Cardiac muscle cell (in vitro differentiated cells and primary cell): ENCODE measurements around the gene KRTAP5-11. TPM values are rescaled to one million over a fixed set of nuclear protein-coding genes. Genes with fewer than 3 reads are reported as not detected.
"Not testable (repeated sequence)": the region's sequence is repeated elsewhere in the genome, so short reads cannot be mapped to it uniquely, and the experiment has no call there.

Experiments used
- DNase-seq, 2 donors: peaks; one replicate each; pipeline versions ENCODE4 v3.0.0 to v3.0.0-alpha.2; 2010 to 2017; ENCODE audit warnings: low read depth in 1 of 2, low spot score in 1 of 2
- H3K27ac ChIP-seq: fragments of 200-600 bp; sonication (generic); 2 replicates; pipeline ENCODE4 v1.5.1; 2016
- H3K27me3 ChIP-seq: fragments of 200-600 bp; sonication (generic); 2 replicates; pipeline ENCODE4 v1.6.0; 2016; ENCODE audit warnings: control low read depth
- H3K36me3 ChIP-seq: fragments of 200-600 bp; sonication (generic); 2 replicates; pipeline ENCODE4 v1.5.1; 2016; ENCODE audit warnings: control low read depth
- H3K4me1 ChIP-seq: fragments of 200-600 bp; sonication (generic); 2 replicates; pipeline ENCODE4 v1.8.1; 2017; ENCODE audit warnings: low read depth, mild to moderate bottlenecking, mixed run types
- H3K4me3 ChIP-seq: fragments of 200-600 bp; sonication (generic); 2 replicates; pipeline ENCODE4 v1.5.1; 2016; ENCODE audit warnings: mild to moderate bottlenecking
- H3K9me3 ChIP-seq: fragments of 200-600 bp; sonication (generic); 2 replicates; pipeline ENCODE4 v1.5.1; 2017; ENCODE audit warnings: low read depth, mild to moderate bottlenecking, control low read depth
- CTCF ChIP-seq: IDR thresholded peaks from 2 replicates; pipeline ENCODE4 v1.5.1; 2012; ENCODE audit warnings: low read depth, mild to moderate bottlenecking, low read length
- polyA plus RNA-seq: library from polyadenylated mRNA; unstranded; fragments of >200 nt; fragmentation: Nextera tagmentation; extraction: Ambion mirVana; gene quantifications from 2 replicates; pipeline ENCODE4 v1.2.1, GENCODE V29; 2016
- total RNA-seq: library from RNA; depleted of rRNA; stranded (reverse); fragments of >200 nt; gene quantifications from 2 replicates; pipeline ENCODE4 v1.2.3, GENCODE V29; 2016

The KRTAP5-11 gene
- total and polyA plus RNA-seq, 2 experiments from 2014 or later, result not detected

- Histone ChIP-seq H3K27ac (no peak overlapping the region), H3K9me3 (no peaks in the 10 kb centered on the region), H3K4me1 (no peaks in the 10 kb centered on the region), H3K36me3 (no peaks in the 10 kb centered on the region), H3K27me3 (no peaks in the 10 kb centered on the region), H3K4me3 (no peak overlapping the region)
- TF ChIP-seq CTCF, result peak; percentile 93
- peak; percentile 60 to 88 for DNase-seq
These were observed 2.3 kb downstream of the KRTAP5-11 start for GRCh38 chr11:71580057-71581003.

- not testable (repeated sequence) for H3K4me1 ChIP-seq, H3K9me3 ChIP-seq
These were observed 3.2 kb downstream of the KRTAP5-11 start for GRCh38 chr11:71579513-71579912.

GRCh38 chr11:71577469-71578004 lies 5.1 kb downstream of the KRTAP5-11 start:
- Histone ChIP-seq H3K4me1 (peaks cover 5% of the 10 kb centered on the region), H3K36me3 (no peaks in the 10 kb centered on the region), H3K9me3 (no peaks in the 10 kb centered on the region), H3K4me3 (no peak overlapping the region), H3K27ac (no peak overlapping the region), H3K27me3 (no peaks in the 10 kb centered on the region)
- no peak for TF ChIP-seq CTCF
- DNase-seq, result no peak

More at GRCh38 chr11:71579513-71579912, 3.2 kb downstream of the KRTAP5-11 start:
- DNase-seq, result peak in 1 of 2 donors; percentile 23
- not testable (repeated sequence) for H3K27ac ChIP-seq, H3K27me3 ChIP-seq, H3K36me3 ChIP-seq, H3K4me3 ChIP-seq

- not testable (repeated sequence) for H3K27me3 ChIP-seq, H3K36me3 ChIP-seq, DNase-seq, H3K4me3 ChIP-seq, H3K4me1 ChIP-seq, H3K9me3 ChIP-seq, H3K27ac ChIP-seq
These were observed 5.8 kb downstream of the KRTAP5-11 start for GRCh38 chr11:71576688-71577465.

GRCh38 chr11:71575723-71576424 lies 6.8 kb downstream of the KRTAP5-11 start:
- Histone ChIP-seq H3K27ac (no peak overlapping the region), H3K27me3 (no peaks in the 10 kb centered on the region), H3K9me3 (no peaks in the 10 kb centered on the region), H3K4me3 (no peak overlapping the region), H3K4me1 (peaks cover 5% of the 10 kb centered on the region), H3K36me3 (no peaks in the 10 kb centered on the region)
- no peak for TF ChIP-seq CTCF
- DNase-seq, result no peak

- peaks cover 5% of the 10 kb centered on the region for H3K4me1 ChIP-seq
- no peaks in the 10 kb centered on the region for H3K36me3 ChIP-seq
- H3K27ac ChIP-seq, result peak overlapping the region; percentile 23
These were observed 8.3 kb downstream of the KRTAP5-11 start for GRCh38 chr11:71574418-71574817.

More at GRCh38 chr11:71574418-71574817, 8.3 kb downstream of the KRTAP5-11 start:
- Histone ChIP-seq H3K27me3 (no peaks in the 10 kb centered on the region), H3K4me3 (no peak overlapping the region), H3K9me3 (no peaks in the 10 kb centered on the region)
- no peak for DNase-seq
- TF ChIP-seq CTCF, result no peak
